Measurements from ENCODE around the gene MAPKAPK2.
A peak's percentile ranks its signal among the peaks of the same experiment; 100 is the strongest.
"Not testable (repeated sequence)": the region's sequence is repeated elsewhere in the genome, so short reads cannot be mapped to it uniquely, and the experiment has no call there.

Gene MAPKAPK2
- total RNA-seq = 166 to 170 reads per million in 2 experiments

DNA sequence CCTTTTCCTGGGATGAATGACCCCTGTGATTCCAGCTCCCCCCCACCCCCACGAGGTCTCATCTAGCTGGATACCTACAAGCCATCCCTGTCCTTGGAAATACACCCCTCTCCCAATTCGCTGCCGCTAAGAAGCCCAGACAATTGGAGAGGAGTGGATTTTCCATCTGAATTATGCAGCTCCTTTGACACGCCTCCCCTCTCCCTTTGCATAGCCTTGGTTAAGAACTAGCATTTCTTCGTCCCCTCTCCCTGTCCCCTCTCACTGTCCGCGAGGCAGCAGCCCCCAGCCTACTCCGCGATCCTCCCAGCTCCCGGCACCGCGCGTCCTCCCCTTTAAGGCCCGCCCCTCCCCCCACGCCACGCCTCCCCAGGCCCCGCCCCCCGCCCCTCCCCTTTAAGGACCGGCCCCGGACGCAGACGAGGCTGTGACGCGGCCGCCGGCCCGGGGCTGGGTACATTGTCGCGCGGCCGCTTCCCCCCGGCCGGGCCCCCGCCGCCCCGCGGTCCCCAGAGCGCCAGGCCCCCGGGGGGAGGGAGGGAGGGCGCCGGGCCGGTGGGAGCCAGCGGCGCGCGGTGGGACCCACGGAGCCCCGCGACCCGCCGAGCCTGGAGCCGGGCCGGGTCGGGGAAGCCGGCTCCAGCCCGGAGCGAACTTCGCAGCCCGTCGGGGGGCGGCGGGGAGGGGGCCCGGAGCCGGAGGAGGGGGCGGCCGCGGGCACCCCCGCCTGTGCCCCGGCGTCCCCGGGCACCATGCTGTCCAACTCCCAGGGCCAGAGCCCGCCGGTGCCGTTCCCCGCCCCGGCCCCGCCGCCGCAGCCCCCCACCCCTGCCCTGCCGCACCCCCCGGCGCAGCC is at the start of gene MAPKAPK2:
Gene MAPKAPK2, plus strand, starts transcription at position 428 of the 856 bp plus-strand sequence. Its CDS starts 325 bp downstream, at position 753.
- DNase-seq (ENCODE audit: low read depth) = peak; percentile 71

DNA sequence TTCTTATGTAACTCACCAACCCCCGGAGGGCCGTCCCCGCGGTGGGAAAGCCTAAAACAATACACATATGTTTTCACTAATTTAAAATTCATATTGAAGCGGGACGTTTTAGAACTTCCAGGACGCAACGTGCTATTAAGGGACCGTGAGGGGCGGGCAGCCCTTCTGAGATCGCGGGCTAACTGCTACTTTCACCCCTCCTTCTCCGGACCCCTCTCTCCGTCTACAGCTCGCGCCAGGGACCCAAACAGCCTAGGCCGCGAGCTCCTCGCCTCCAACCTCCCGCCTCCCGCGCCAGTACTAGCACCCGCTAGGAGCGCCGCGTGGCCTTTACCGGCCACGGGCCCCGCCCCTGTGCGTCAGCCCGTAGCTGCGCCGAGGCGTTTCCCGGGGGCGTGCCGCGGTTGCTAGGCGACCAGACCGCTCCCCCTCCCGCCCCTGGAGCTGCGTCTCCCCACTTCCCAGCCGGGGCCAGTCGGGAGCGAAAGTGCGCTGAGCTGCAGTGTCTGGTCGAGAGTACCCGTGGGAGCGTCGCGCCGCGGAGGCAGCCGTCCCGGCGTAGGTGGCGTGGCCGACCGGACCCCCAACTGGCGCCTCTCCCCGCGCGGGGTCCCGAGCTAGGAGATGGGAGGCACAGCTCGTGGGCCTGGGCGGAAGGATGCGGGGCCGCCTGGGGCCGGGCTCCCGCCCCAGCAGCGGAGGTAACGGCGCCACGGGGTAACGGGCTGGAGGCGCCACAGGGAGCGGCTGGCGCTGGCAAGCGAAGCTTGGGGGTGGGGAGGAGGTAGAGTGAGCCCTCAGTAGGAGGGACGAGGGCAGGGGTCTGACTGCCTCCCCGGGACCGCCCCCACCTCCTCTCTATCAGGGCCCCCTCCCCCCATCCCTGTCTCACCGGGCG is 49.4 kb upstream of the MAPKAPK2 start, which contains the start of gene DYRK3:
Gene DYRK3, plus strand, starts transcription at position 457 of the 898 bp plus-strand sequence. Its CDS starts 168 bp downstream, at position 625.
- DNase-seq (ENCODE audit: low read depth) = peak; percentile 85

DNA sequence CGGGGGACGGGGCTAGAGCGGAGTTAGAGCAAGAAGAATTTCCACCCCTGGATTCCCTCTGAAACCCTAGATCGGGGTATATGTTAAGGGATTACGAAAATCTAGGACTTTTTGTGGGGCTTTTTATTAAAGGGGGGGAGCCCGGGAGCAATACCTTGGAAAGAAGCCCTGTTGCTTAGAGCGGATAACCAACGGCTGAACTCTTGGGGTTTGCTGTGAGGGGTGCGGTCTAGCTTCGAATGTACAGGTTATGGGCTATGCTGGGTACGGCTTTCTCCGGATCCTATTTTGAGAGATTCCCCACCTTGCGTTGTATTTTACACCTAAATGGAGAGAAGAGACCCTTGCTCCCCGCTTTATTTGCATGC is 48.7 kb upstream of the MAPKAPK2 start:
- no peak for DNase-seq (ENCODE audit: low read depth)

GRCh38 chr1:206636671-206637070 is 48.0 kb upstream of the MAPKAPK2 start:
- no peak for DNase-seq (ENCODE audit: low read depth)

GRCh38 chr1:206637605-206638004 is 47.1 kb upstream of the MAPKAPK2 start:
- DNase-seq (ENCODE audit: low read depth) = no peak

DNA sequence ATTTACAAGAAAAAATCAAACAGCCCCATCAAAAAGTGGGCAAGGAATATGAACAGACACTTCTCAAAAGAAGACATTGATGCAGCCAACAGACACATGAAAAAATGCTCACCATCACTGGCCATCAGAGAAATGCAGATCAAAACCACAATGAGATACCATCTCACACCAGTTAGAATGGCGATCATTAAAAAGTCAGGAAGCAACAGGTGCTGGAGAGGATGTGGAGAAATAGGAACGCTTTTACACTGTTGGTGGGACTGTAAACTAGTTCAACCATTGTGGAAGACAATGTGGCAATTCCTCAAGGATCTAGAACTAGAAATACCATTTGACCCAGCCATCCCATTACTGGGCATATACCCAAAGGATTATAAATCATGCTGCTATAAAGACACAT is 42.6 kb upstream of the MAPKAPK2 start:
- not testable (repeated sequence) for DNase-seq (ENCODE audit: low read depth)

DNA sequence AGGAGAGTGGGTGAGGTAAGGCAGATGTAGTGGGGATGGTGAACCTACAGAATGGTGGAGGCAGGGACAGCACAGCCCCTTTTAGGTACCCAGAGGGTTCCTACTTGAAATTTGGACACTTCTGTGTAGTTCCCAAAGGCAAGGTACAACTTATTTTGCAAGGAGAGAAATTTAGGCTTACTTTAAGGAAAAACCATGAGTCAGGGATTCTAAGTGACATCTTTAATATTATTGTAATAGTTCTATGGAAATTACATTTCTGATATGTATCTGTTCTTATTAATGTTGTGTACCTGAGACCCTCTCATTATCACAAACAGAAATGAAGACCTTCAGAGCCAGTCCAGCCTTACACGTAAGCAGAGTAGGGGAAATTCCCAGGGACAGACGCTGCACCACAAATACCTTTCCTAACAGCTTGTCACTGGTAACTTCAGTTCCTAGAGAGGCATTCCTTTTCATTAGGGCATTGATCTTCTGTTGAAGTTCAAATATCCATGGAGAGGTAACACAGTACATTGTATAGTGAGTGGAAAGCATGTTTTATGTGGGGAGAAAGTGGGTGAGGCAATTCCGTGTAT is 41.5 kb upstream of the MAPKAPK2 start:
- no peak for DNase-seq (ENCODE audit: low read depth)

GRCh38 chr1:206646504-206646903 is 38.2 kb upstream of the MAPKAPK2 start:
- DNase-seq (ENCODE audit: low read depth) = no peak

DNA sequence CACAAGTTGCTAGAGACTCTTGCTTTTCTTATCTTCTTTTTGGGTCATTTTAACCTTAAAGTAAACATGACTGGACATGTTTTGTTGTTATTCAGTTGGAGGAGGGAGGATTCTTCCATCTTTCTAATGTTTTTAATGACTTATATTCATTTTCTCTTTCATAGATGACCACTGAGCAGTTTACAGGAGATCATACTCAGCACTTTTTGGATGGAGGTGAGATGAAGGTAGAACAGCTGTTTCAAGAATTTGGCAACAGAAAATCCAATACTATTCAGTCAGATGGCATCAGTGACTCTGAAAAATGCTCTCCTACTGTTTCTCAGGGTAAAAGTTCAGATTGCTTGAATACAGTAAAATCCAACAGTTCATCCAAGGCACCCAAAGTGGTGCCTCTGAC is 37.5 kb upstream of the MAPKAPK2 start:
- DNase-seq (ENCODE audit: low read depth) = no peak

DNA sequence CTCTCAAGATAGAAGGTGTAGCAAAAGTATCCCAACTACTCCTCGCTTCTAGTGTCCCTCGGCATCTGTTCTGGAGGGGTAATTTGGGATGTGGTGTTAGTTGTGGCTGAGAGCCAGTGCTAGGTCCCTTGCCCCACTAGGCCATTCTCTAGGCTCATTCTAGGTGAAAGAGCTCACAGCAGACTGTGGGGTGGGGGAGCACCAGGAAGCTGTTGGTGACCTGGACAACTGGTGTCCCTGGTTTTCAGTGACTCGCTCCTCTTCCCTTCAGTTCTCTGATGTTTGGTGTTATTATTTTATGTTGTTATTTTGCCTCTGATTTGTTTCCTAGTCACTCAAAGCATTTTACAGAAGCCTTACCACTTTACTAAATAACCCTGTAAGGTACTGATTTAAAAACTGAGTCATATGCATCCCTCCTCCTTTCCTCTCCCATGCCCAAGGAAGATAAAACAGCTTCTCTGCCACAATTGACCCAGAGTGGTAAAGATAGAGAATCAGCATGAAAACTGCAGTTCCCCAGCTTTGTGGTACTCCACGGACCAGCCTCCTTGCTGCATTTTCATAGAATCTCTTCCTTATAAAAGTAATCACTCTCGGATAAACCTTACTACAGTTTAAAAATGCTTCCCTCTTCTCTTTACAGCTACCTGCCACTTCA is 35.3 kb upstream of the MAPKAPK2 start:
- no peak for DNase-seq (ENCODE audit: low read depth)

- no peak for DNase-seq (ENCODE audit: low read depth)
Measured at GRCh38 chr1:206651014-206651413, 33.7 kb upstream of the MAPKAPK2 start.

- no peak for DNase-seq (ENCODE audit: low read depth)
Measured at GRCh38 chr1:206651958-206652890, 32.5 kb upstream of the MAPKAPK2 start.

DNA sequence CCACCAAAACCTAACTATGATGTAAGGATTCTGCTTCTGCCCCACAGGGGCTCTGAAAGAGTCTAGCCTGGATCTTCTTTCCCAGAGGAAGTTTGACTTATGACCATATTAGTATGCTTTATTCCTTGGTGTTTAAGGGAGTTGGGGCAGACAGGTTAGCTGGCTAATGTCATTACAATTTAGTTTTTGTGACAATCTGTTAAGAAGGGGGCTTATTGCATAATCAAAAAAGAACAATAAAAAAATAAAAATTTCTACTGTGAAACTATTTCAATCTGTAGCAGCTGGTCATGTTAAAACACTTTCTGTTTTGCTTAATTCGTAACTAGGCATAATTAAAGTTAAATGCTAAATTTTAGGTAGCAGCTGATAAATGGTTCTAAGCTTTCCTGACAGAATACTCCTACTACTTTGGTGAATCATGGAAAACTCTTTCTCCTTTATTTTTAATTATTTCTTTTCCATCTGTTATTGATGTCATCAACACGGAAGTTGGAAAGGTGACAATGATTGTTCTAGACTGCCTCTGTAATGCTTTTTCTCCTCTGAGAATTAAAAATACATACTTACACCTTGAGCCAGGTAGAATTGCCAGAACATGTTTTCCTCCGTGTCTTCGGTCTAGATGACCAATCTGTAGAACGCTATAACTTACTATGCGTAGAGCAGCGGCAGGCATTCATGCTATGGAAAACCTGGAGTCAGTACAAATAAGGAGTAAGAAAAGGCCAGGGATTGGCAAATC is 30.8 kb upstream of the MAPKAPK2 start:
- no peak for DNase-seq (ENCODE audit: low read depth)

DNA sequence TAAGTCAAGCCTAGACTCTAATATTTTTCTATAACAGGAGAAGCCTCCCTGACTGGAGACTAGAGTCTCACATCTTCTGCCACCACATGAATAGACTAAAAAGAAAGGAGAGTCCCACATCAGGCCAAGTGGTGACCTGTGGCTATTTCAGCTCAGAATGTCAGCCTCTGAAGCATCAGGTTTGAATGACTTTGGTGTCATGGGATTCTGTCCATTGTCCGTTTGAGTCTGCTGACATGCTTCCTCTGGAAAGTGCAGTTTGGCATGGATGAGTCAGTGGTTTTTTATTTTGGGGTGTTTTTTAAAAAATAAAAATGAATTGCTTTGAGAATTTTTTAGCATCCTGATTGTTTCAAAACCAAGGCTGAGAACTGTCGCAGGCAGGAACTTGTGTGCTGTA is 29.9 kb upstream of the MAPKAPK2 start:
- no peak for DNase-seq (ENCODE audit: low read depth)

DNA sequence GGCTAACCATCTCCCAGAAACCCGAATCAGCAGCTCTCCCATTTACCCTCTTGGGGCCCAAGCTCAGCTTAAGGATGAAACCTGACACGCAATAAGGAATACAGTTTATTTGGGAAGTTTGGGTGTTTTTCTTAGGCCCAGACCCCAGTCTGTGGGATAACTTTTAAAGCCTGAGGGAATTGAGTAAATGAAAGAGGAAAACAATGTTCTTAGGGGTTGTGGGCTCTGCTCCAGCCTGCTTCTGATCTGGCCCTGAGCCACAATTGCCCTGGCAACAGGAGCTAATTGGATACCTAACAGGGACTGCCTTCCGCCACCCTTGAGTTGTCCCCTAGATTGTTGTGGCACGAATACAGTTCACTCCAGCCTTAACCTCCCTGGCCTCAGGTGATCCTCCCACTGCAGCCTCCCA is 29.2 kb upstream of the MAPKAPK2 start:
- no peak for DNase-seq (ENCODE audit: low read depth)

GRCh38 chr1:206656936-206657335 is 27.8 kb upstream of the MAPKAPK2 start:
- DNase-seq (ENCODE audit: low read depth) = no peak

- DNase-seq (ENCODE audit: low read depth) = no peak
Measured at GRCh38 chr1:206657751-206658150, 27.0 kb upstream of the MAPKAPK2 start.

- DNase-seq (ENCODE audit: low read depth) = peak; percentile 7
Measured at GRCh38 chr1:206658264-206658980, 26.3 kb upstream of the MAPKAPK2 start.

GRCh38 chr1:206658981-206659273 is 25.8 kb upstream of the MAPKAPK2 start:
- no peak for DNase-seq (ENCODE audit: low read depth)

Measured in T follicular helper cell (primary cell).